GM19324 (cell line): Measurements from ENCODE around the gene CMTM6.
A peak's percentile ranks its signal among the peaks of the same experiment; 100 is the strongest.
"Not testable (repeated sequence)": the region's sequence is repeated elsewhere in the genome, so short reads cannot be mapped to it uniquely, and the experiment has no call there.

Experiments
- ATAC-seq: cut with Tn5 transposase; IDR thresholded peaks from one replicate; pipeline ENCODE4 v1.9.1; 2021; ENCODE audit warnings: mild to moderate bottlenecking, moderate library complexity; ENCODE audit not compliant: unreplicated experiment, low FRiP score

Gene CMTM6, protein sequence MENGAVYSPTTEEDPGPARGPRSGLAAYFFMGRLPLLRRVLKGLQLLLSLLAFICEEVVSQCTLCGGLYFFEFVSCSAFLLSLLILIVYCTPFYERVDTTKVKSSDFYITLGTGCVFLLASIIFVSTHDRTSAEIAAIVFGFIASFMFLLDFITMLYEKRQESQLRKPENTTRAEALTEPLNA

GRCh38 chr3:32502118-32502945, at the start of gene CMTM6:
TSS of gene CMTM6 (minus strand) at chr3:32502852. CDS start at chr3:32502745, 107 bp downstream.
- peak; percentile 81 for ATAC-seq

DNA sequence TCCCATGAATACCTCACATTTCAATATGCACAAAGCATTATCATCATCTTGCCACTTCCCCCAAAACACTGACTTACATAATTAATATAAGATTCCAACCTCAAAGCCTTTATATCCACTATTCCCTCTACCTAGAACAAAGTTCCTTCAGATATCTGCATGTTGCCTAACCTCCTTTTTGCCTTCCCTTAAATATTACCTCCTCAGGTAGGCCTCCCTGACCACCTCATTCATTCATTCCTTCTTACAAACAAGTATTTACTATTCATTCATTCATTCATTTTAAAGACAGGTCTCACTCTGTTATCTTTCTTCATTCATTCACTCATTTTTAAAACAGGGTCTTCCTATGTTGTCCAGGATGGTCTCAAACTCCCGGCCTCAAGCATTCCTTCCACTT, 49.4 kb upstream of the CMTM6 start:
- no peak for ATAC-seq

GRCh38 chr3:32551496-32551895, 48.8 kb upstream of the CMTM6 start:
- ATAC-seq = no peak

DNA sequence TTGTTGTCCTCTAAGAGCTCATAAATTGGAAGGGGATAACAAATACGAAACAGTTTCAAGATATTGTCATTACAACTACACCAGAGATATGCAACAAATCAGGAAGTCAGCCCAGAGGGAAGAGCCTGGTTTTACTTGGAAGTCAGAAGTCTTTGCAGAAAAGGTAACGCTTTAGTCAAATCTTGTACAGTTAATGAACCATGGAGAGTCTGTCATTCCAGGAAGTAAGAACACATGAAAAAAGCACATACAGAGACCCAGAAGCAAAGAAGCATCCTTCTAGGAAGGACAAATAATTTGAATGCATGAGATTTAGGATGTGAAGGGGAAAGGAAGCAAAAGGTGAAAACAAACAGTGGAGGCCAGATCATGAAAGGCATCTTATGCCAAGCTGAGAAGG, 48.4 kb upstream of the CMTM6 start:
- no peak for ATAC-seq

GRCh38 chr3:32545305-32545704, 42.7 kb upstream of the CMTM6 start:
- no peak for ATAC-seq

GRCh38 chr3:32544894-32545293, 42.2 kb upstream of the CMTM6 start:
- ATAC-seq = no peak

- ATAC-seq = no peak
Measured at GRCh38 chr3:32542807-32543206, 40.2 kb upstream of the CMTM6 start.

- no peak for ATAC-seq
Measured at GRCh38 chr3:32540899-32541298, 38.2 kb upstream of the CMTM6 start.

- no peak for ATAC-seq
Measured at GRCh38 chr3:32532434-32532833, 29.8 kb upstream of the CMTM6 start.

DNA sequence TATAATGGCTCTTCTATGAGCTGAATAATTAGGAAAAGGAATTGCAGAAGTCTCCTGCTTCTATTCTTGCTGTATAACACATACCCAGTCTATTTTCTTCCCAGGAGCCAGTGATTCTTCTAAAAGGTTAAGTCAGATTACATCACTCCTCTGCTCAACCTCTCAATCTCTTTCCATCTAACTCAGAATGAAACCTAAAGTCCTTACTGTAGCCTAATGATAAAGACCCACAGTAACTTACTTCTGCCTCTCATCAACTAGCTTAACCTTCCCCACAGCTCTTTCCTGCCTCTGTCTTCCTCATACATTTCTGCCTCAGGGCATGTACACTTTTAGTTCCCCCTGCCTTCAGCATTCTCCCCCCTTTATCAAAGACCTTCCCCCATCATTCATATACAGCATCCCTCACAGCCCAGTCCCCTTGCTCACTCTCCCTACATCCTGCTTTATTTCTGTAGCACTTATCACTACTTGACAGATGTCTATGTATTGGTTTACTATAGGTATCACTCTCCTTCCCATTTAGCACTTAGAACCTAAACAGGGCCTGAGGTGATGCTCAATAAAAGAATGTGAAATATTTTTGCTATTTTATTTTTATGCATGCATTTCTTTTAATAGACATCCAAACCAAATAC, 28.5 kb upstream of the CMTM6 start:
- ATAC-seq = no peak

DNA sequence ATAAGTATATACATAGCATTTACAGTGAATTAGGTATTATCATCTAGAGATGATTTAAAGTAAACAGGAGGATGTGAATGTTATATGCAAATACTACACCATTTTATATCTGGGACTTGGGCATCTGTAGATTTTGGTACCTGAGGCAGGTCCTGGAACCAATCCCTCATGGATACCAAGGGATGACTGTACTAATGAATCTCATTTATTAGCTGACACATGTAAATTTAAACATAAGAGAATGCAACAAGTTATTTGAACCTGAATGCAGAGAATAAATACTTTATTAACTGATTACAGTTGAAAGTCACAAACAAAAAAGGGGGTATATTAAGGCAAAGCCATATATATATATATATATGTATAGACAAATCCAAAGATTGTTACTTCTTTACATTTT, 23.1 kb upstream of the CMTM6 start:
- no peak for ATAC-seq

DNA sequence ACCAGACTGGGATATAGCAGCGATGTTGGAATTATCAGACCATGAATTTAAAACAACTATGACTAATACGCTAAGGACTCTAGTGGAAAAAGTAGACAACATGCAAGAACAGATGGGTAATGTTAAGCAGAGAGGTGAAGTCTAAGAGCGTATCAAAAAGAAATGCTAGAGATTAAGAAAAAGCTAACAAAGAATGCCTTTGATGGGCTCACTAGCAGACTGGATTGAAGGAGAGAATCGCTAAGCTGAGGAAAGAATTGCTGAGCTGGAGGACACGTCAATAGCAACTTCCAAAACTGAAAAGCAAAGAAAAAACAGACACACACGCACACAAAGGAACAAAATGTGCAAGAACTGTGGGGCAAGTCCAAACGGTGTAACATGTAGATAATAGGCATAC, 20.0 kb upstream of the CMTM6 start:
- no peak for ATAC-seq

DNA sequence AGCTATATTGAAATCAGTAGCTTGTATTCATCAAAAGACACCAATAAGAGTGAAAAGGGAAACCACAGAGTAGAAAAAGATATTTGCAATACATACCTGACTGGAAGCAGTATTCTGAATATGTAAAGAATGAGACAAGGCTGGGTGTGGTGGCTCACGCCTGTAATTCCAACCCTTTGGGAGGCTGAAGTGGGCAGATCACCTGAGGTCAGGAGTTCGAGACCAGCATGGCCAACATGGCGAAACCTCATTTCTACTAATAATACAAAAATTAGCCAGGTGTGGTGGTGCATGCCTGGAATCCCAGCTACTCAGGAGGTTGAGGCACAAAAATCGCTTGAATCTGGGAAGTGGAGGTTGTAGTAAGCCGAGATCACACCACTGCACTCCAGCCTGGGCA, 16.3 kb upstream of the CMTM6 start:
- ATAC-seq = not testable (repeated sequence)

DNA sequence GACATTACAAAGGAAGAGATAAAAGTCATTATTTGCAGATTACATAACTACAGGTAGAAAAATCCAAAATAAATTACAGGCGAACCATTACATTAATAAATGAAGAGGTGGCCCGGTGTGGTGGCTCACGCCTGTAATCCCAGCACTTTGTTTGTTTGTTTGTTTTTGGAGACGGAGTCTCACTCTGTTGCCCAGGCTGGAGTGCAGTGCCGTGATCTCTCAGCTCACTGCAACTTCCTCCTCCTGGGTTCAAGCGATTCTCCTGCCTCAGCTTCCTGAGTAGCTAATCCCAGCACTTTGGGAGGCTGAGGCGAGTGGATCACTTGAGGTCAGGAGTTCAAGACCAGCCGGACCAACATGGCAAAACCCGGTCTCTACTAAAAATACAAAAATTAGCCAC, 14.1 kb upstream of the CMTM6 start:
- not testable (repeated sequence) for ATAC-seq

DNA sequence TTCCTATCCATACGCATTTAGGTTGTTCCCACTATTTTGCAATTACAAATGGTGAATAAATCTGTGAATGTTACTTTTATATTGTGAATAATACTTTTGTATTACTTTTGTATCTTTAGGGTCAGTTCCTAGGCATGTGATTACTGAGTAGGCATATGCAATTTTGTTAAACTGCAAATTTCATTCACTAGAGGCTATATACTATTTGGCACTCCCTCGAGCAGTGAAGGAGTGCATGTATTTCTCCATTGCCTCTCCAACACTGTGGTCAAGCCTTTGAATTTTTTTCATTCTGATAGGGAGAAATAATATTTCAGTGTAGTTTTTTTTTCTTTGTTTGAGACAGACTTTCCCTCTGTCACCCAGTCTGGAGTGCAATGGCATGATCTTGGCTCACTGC, 8.4 kb upstream of the CMTM6 start:
- no peak for ATAC-seq

- no peak for ATAC-seq
Measured at GRCh38 chr3:32510075-32510724, 7.5 kb upstream of the CMTM6 start.

- ATAC-seq = no peak
Measured at GRCh38 chr3:32508711-32509110, 6.1 kb upstream of the CMTM6 start.

DNA sequence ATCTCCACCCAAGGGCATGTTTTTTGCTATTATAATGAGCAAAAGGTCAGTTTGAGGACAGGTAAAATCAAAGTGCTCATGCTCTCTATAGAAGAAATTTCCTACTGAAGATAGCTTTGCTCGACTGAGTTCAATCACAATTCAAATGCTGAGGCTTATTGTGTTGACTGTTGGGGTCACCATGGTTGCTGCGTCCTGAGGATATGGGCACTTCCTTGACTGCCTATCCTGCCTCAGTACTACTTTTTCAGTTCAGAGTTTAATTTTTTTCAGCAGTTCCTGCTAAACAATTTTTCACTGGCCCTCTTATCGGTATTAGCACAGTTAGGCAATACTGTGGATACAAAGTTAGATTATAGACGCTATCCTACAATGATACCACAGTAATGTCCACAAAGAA, 3.8 kb upstream of the CMTM6 start:
- no peak for ATAC-seq

GRCh38 chr3:32502946-32503286, 264 bp upstream of the CMTM6 start:
- ATAC-seq = no peak

DNA sequence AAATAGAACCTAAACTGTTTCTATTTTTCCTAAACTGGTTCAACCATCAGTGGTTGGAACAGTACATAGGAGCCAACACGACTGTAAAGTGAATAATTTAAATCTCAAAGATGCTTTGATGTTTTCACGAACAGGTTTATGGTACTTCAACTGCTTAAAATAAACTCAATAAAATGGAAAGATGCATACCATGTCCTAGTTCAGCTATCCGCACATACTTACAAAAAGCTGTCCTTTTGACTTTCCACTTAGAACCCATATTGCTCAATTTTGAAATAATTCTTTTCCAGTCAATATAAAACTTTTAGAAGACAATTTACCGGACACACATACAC, 902 bp downstream of the CMTM6 start:
- ATAC-seq = no peak
